MM.1S (cell line): ENCODE measurements around the gene CMTM7.

ENCODE experiments used
- EZH2 ChIP-seq: fragments of 300-600 bp; sonication (generic); optimal IDR thresholded peaks from 2 replicates; pipeline ENCODE3; 2017; ENCODE audit warnings: low read depth, mild to moderate bottlenecking, antibody characterized with exemption, low read length, mixed read lengths
- TF ChIP-seq, protein P1 (sequence below): fragments of 300-600 bp; sonication (generic); IDR thresholded peaks from 2 replicates; pipeline ENCODE4 v1.5.1; 2016; ENCODE audit warnings: antibody characterized with exemption, low read length, mixed read lengths

DNA sequence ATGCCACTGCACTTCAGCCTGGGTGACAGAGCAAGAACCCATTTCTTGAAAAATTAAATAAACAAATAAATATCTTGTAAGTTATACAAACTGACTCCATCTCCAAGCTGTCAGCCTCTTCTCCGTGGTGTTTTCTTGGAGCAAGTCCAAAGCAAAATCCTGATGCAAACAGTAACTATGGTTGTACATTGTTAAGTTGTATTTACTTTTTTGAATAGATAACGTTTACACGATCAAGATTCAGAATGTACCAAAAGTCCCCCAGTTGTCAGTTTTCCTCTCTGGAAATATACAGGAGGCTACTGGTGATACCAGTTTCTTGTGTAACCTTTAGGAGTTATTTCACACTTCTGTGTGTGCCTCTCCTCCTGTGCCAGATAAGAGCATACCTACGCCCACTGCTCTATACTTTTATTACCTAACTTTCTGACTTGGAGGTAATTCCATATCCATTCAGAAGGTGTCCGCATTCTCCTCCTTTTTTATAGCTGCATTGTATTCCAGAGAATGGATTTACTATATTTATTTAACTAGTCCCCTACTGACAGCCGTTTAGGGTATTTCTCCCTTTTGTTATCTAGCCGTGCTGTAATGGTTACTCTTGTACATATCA lies 14.2 kb downstream of the CMTM7 start:
- TF ChIP-seq, protein P1, sequence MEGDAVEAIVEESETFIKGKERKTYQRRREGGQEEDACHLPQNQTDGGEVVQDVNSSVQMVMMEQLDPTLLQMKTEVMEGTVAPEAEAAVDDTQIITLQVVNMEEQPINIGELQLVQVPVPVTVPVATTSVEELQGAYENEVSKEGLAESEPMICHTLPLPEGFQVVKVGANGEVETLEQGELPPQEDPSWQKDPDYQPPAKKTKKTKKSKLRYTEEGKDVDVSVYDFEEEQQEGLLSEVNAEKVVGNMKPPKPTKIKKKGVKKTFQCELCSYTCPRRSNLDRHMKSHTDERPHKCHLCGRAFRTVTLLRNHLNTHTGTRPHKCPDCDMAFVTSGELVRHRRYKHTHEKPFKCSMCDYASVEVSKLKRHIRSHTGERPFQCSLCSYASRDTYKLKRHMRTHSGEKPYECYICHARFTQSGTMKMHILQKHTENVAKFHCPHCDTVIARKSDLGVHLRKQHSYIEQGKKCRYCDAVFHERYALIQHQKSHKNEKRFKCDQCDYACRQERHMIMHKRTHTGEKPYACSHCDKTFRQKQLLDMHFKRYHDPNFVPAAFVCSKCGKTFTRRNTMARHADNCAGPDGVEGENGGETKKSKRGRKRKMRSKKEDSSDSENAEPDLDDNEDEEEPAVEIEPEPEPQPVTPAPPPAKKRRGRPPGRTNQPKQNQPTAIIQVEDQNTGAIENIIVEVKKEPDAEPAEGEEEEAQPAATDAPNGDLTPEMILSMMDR, result no peak
- TF ChIP-seq EZH2, result no peak
